ENCODE results near the gene FBXW11. TPM values are rescaled to one million over a fixed set of nuclear protein-coding genes. Genes with fewer than 3 reads are reported as not detected.

Gene FBXW11
- total and polyA plus RNA-seq, 10 of the 15 experiments (the other 5 are each of a cell fraction or from before 2014, with no cell fraction given) = 4.3 to 61.5 (median 40.0) TPM

DNA sequence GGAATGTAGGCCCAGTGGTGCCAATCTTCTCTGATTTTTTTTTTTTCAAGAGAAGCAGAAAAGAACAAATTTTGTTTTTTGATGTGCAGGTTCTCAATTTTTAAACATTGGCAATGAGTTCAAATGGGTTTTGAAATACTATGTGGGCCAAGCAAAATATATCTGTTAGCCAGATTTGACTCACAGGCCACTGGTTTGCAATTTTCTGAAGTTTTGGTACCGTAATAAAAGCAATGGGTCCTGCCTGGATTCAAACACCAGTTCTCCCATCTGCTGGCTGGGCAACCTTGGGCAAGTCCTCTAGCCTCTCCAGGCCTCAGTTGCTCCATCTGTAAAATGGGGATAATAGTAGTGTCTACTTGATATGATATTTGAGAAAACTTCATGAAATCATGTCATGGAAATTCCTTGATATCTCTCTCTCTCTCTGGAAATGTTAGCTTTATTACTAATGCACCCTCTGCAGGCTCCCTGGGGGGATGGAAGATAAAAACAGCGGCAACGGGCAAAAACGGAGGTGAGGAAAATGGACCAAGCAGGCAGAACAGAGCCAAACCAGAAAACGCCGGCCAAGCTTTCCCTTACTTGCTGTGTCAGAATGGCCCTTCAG lies 157.4 kb downstream of the FBXW11 start:
- Histone ChIP-seq H3K27me3 (replicated peaks in 1 of 2; ENCODE audit: control insufficient read depth in 2 of 2, insufficient read depth in 2 of 2, low read length in 1 of 2) (no peaks in the 10 kb centered on the region), H3K4me3 (no peak overlapping the region), H3K4me2 (ENCODE audit: control insufficient read depth, insufficient read depth) (no peak overlapping the region), H3K4me1 (ENCODE audit: control insufficient read depth, insufficient read depth, low read length) (no peaks in the 10 kb centered on the region), H3K9me3 (replicated peaks; ENCODE audit: control insufficient read depth, insufficient read depth, low read length) (no peaks in the 10 kb centered on the region), H3K79me2 (ENCODE audit: control insufficient read depth, insufficient read depth, low read length) (no peaks in the 10 kb centered on the region), H2AFZ (ENCODE audit: control insufficient read depth, low read depth, low read length) (no peak overlapping the region), H4K20me1 (ENCODE audit: control insufficient read depth, insufficient read depth) (no peaks in the 10 kb centered on the region), H3K27ac (ENCODE audit: control insufficient read depth, insufficient read depth) (no peak overlapping the region), H3K9ac (ENCODE audit: control insufficient read depth, insufficient read depth, low read length) (no peak overlapping the region), H3K36me3 (ENCODE audit: control insufficient read depth in 2 of 2, insufficient read depth in 2 of 2, low read length in 1 of 2) (no peaks in the 10 kb centered on the region)
- TF ChIP-seq SRF (IDR thresholded peaks at IDR 0.05; ENCODE audit: low read depth in 2 of 2, low read length in 2 of 2) (no peak), MXI1 (IDR thresholded peaks at IDR 0.05; ENCODE audit: low read depth, low read length) (no peak), SMARCA5 (IDR thresholded peaks at IDR 0.05) (no peak), ZNF274 (IDR thresholded peaks at IDR 0.05; ENCODE audit: insufficient read depth, insufficient read length) (no peak)
- POLR2A ChIA-PET = no interaction called here
- ATAC-seq (no peak), DNase-seq (ENCODE audit: low read depth, low spot score) (no peak), FAIRE-seq (no peak)
- BruUV-seq (replicated peaks) = no TSS peak
- CTCF ChIA-PET = interaction anchor here (1.2 to 1.6 kb wide), 2 partner anchors 10 to 190 kb away, joined by 3 to 4 read pairs; no protein-coding TSS in a partner anchor
- SMC1A ChIA-PET (ENCODE audit: uncharacterized antibody, unreplicated experiment) = no interaction called here
- intact Hi-C loops (cut with micrococcal nuclease; ENCODE audit: unreplicated experiment) = no loop called here
- RAD21 ChIA-PET (ENCODE audit: unreplicated experiment) = no interaction called here
- WGBS (ENCODE audit: insufficient coverage, insufficient replicate concordance, low lambda C conversion rate, missing lambda C conversion rate) = 93% methylated on average over 6 of the region's 6 CpGs
- in situ Hi-C loops (cut with MboI) = no loop called here

DNA sequence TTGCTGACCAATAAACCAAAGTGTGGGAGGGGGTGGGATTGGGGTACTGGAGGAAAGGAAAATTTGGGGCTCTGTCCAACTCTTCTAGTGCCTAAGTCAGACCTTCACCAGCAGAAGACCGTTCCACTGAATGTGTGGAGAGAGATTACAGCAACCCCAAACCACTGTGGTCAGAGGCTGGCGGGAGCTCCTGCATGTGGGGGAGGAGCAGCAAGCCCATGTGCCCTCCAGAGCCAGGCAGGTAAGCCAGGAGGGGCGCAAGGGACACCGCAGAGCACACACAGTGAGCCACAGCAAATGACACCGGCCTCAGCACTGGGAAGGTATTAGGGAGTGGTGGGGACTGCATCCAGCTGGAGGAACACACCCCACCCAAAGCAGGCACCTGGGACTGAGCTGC lies 158.0 kb downstream of the FBXW11 start:
- Histone ChIP-seq H3K4me2 (ENCODE audit: control insufficient read depth, insufficient read depth) (no peak overlapping the region), H3K27ac (ENCODE audit: control insufficient read depth, insufficient read depth) (no peak overlapping the region), H4K20me1 (ENCODE audit: control insufficient read depth, insufficient read depth) (no peaks in the 10 kb centered on the region), H3K4me3 (no peak overlapping the region), H3K9me3 (replicated peaks; ENCODE audit: control insufficient read depth, insufficient read depth, low read length) (no peaks in the 10 kb centered on the region), H3K9ac (ENCODE audit: control insufficient read depth, insufficient read depth, low read length) (no peak overlapping the region), H3K36me3 (ENCODE audit: control insufficient read depth in 2 of 2, insufficient read depth in 2 of 2, low read length in 1 of 2) (no peaks in the 10 kb centered on the region), H2AFZ (ENCODE audit: control insufficient read depth, low read depth, low read length) (no peak overlapping the region), H3K79me2 (ENCODE audit: control insufficient read depth, insufficient read depth, low read length) (no peaks in the 10 kb centered on the region), H3K4me1 (ENCODE audit: control insufficient read depth, insufficient read depth, low read length) (no peaks in the 10 kb centered on the region), H3K27me3 (replicated peaks in 1 of 2; ENCODE audit: control insufficient read depth in 2 of 2, insufficient read depth in 2 of 2, low read length in 1 of 2) (no peaks in the 10 kb centered on the region)
- POLR2A ChIA-PET = no interaction called here
- ATAC-seq (no peak), FAIRE-seq (no peak), DNase-seq (ENCODE audit: low read depth, low spot score) (no peak)
- 76% methylated on average over 5 of the region's 5 CpGs for WGBS (ENCODE audit: insufficient coverage, insufficient replicate concordance, low lambda C conversion rate, missing lambda C conversion rate)
- SMC1A ChIA-PET (ENCODE audit: uncharacterized antibody, unreplicated experiment) = no interaction called here
- in situ Hi-C loops (cut with MboI) = no loop called here
- BruUV-seq (replicated peaks) = no TSS peak
- RAD21 ChIA-PET (ENCODE audit: unreplicated experiment) = no interaction called here
- intact Hi-C loops (cut with micrococcal nuclease; ENCODE audit: unreplicated experiment) = no loop called here
- CTCF ChIA-PET = no interaction called here
- TF ChIP-seq YBX1 (IDR thresholded peaks at IDR 0.05) (no peak), GABPA (IDR thresholded peaks at IDR 0.05; ENCODE audit: low read depth) (no peak), KLF5 (IDR thresholded peaks at IDR 0.05; ENCODE audit: partially characterized antibody) (no peak), SMAD1 (IDR thresholded peaks at IDR 0.05; ENCODE audit: low read depth, partially characterized antibody) (no peak), GATAD2B (conservative IDR thresholded peaks at IDR 0.05; ENCODE audit: low read depth) (no peak), SMAD5 (IDR thresholded peaks at IDR 0.05; ENCODE audit: low read depth) (no peak), ZNF24 (IDR thresholded peaks at IDR 0.05) (no peak)
- TF ChIP-seq, protein P1, sequence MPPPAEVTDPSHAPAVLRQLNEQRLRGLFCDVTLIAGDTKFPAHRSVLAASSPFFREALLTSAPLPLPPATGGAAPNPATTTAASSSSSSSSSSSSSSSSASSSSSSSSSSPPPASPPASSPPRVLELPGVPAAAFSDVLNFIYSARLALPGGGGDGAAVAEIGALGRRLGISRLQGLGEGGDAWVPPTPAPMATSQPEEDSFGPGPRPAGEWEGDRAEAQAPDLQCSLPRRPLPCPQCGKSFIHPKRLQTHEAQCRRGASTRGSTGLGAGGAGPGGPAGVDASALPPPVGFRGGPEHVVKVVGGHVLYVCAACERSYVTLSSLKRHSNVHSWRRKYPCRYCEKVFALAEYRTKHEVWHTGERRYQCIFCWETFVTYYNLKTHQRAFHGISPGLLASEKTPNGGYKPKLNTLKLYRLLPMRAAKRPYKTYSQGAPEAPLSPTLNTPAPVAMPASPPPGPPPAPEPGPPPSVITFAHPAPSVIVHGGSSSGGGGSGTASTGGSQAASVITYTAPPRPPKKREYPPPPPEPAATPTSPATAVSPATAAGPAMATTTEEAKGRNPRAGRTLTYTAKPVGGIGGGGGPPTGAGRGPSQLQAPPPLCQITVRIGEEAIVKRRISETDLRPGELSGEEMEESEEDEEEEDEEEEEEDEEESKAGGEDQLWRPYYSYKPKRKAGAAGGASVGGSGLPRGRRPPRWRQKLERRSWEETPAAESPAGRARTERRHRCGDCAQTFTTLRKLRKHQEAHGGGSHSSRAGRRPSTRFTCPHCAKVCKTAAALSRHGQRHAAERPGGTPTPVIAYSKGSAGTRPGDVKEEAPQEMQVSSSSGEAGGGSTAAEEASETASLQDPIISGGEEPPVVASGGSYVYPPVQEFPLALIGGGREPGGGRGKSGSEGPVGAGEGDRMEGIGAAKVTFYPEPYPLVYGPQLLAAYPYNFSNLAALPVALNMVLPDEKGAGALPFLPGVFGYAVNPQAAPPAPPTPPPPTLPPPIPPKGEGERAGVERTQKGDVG (CRISPR knock-in tag; IDR thresholded peaks at IDR 0.05) = no peak
